IPS DF 19.7 (cell line): ENCODE data around the gene UNC45A.
"Not testable (repeated sequence)": the region's sequence is repeated elsewhere in the genome, so short reads cannot be mapped to it uniquely, and the experiment has no call there.

Source experiments
- DNase-seq: peaks from one replicate; pipeline ENCODE4 v3.0.0-alpha.2; 2013; ENCODE audit warnings: low read depth, low spot score

UNC45A gene

GRCh38 chr15:90915808-90916440 lies 19.2 kb upstream of the UNC45A start:
- DNase-seq: no peak

- no peak for DNase-seq
Observed at GRCh38 chr15:90916461-90916860, 18.6 kb upstream of the UNC45A start.

- DNase-seq: no peak
Observed at GRCh38 chr15:90917569-90917968, 17.5 kb upstream of the UNC45A start.

GRCh38 chr15:90918034-90918788 lies 16.9 kb upstream of the UNC45A start:
- no peak for DNase-seq

- no peak for DNase-seq
Observed at GRCh38 chr15:90918835-90919234, 16.2 kb upstream of the UNC45A start.

GRCh38 chr15:90921887-90922286 lies 13.2 kb upstream of the UNC45A start:
- no peak for DNase-seq

DNA sequence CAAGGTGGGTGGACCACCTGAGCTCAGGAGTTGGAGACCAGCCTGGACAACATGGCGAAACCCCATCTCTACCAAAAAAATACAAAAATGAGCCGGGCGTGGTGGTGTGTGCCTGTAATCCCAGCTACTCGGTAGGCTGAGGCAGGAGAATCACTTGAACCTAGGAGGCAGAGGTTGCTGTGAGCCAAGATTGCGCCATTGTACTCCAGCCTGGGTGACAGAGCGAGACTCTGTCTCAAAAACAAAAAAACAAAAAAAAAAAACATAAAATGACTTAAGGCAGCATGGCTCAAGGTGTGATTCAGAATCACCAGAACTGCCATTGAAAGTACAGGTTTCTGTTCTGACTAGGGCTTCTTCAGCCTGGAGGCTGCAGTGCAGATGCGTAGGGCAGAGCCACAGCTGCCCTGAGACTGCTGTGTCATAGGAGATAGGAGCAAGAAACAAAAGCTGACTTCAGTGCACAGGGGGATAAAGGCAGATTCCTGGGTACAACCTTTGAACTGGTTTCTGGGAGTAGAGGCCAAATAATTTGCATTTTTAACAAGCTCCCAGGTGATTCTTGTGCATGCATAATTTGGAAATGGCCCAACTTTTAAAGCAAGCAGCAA lies 12.3 kb upstream of the UNC45A start:
- not testable (repeated sequence) for DNase-seq

DNA sequence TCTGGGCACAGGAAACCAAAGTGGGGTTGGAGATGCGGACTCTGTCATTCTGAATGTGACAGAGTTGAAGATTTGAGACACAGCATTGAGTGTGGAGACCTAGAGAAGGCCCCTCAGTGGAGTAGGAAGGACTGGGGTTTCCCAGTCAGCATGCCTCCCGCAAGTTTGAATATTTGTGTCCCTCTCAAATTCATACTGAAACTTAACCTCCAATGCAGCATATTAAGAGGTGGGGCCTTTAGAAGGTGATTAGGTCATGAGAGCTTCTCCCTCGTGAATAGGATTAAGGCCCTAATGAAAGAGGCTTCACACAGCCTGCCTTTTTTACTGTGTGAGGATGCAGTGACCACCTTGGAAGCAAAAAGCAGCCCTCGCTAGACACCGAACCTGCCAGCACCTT lies 10.7 kb upstream of the UNC45A start:
- DNase-seq: no peak

DNA sequence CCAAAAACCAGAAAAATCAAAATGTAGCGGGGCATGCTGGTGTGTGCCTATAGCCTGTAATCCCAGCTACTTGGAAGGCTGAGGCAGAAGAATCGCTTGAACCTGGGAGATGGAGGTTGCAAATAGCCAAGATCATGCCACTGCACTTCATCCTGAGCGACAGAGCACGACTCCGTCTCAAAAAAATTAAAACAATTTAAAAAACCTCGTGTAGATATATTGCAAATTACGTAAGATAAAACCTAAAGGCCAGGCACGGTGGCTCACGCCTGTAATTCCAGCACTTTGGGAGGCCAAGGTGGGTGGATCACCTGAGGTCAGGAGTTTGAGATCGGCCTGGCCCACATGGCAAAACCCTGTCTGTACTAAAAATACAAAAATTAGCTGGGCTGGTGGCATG lies 8.3 kb upstream of the UNC45A start:
- DNase-seq: not testable (repeated sequence)

DNA sequence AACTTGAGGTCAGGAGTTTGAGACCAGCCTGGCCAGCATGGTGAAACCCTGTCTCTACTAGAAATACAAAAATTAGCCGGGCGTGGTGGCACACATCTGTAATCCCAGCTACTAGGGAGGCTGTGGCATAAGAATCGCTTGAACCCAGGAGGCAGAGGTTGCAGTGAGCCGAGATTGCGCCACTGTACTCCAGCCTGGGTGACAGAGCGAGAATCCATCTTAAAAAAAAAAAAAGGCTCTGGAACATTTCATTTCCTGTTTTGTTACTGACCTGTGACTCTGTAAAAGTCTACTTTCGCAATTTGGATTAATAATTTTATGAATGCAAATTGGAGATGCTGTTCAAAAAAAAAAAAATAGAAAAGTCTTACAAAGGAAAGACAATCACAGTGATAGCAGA lies 7.0 kb upstream of the UNC45A start:
- not testable (repeated sequence) for DNase-seq

- no peak for DNase-seq
Observed at GRCh38 chr15:90929246-90930019, 5.7 kb upstream of the UNC45A start.

GRCh38 chr15:90930861-90931574 lies 4.1 kb upstream of the UNC45A start:
- no peak for DNase-seq

- DNase-seq: no peak
Observed at GRCh38 chr15:90931575-90931827, 3.6 kb upstream of the UNC45A start.

DNA sequence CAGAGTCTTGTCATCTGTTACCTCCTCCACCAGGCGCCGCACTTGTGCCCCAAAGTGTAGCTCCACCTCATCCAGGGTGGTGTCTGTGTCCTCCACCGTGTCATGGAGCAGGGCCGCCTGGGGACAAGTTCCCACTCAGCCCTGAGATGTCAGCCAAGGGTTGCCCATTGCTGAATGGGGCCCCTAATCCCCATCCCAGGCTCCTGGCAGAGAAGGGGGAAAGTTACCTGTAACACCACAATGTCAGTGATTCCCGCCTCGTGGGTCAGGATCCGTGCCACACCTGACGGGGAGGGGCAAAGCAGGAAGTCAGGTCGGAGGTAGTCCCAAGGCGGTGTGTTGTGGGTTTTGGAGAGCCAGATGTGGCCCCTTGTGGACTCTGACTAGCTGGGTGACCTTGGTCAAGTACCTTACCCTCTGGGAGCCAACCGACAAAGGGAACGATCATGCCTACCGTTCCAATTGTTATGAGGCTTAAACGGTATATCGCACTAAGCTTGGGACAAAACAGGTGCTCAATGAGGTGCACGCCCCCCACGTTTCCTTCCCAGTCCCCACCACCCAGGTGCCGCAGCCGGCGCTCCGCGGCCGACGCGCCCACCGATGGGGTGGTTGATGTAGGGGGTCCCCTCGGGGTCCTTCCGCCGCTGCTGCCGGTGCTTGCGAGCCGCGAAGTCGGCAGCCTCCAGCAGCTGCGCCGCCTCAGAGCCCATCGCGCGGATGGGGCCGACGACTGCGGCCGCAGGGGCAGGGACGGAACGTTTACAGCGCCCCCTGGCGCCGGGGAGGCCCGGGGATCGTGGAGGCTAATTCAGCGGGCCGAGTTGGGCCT lies 3.0 kb upstream of the UNC45A start, which contains the start of gene HDDC3:
Gene HDDC3, minus strand, starts transcription at position 722 of the 832 bp plus-strand sequence. Its CDS starts 9 bp downstream, at position 713.
- no peak for DNase-seq

- no peak for DNase-seq
Observed at GRCh38 chr15:90932660-90932991, 2.5 kb upstream of the UNC45A start.

DNA sequence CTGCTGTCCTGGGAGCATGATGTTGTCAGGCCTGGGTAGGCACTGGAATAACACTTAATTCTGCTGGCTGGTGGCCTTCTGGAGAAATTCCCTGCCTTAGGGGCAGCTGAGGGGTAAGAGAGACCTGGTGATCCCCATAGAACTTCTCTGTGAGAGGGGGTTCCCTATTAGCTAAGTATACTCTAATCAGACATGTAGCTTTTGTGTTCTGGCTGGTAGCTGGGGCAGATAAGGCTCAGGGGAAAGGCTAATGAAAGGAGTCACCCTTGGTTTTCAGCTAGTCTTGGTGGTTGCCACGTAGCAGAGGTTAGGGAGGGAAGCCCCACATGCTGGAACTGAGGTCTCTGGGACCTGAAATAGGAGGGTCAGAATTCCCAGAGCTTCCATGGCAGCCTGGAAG lies 1.8 kb upstream of the UNC45A start:
- DNase-seq: no peak

- DNase-seq: no peak
Observed at GRCh38 chr15:90934256-90934948, 683 bp upstream of the UNC45A start.

GRCh38 chr15:90936823-90937222 lies 1.7 kb downstream of the UNC45A start:
- DNase-seq: no peak

- DNase-seq: no peak
Observed at GRCh38 chr15:90938261-90938660, 3.2 kb downstream of the UNC45A start.

GRCh38 chr15:90939756-90940155 lies 4.7 kb downstream of the UNC45A start:
- no peak for DNase-seq
